K562 (cell line): Measurements from ENCODE around the gene DDR1. TPM values are rescaled to one million over a fixed set of nuclear protein-coding genes. Genes with fewer than 3 reads are reported as not detected.
A peak's percentile ranks its signal among the peaks of the same experiment; 100 is the strongest.

Experiments used
- ARID1B ChIP-seq: fragments of 450-650 bp; IDR thresholded peaks from 2 replicates; pipeline ENCODE4 v1.6.1; 2016; ENCODE audit warnings: antibody characterized with exemption, mild to moderate bottlenecking, inconsistent platforms
- BCL6 ChIP-seq: fragments of 250-450 bp; sonication (Bioruptor Pico); IDR thresholded peaks from 2 replicates; pipeline ENCODE4 v1.4.0; 2020
- CAMTA2 ChIP-seq: fragments of 250-450 bp; sonication (Bioruptor Pico); conservative IDR thresholded peaks from 2 replicates; pipeline ENCODE4 v1.5.1; 2022
- HDAC2 ChIP-seq: fragments of 450-650 bp; IDR thresholded peaks from 2 replicates; pipeline ENCODE4 v1.6.1; 2016; ENCODE audit warnings: mild to moderate bottlenecking
- NFE2 ChIP-seq: IDR thresholded peaks from 2 replicates; pipeline ENCODE4 v1.6.1; 2014; ENCODE audit warnings: antibody characterized with exemption, low read depth
- NFRKB ChIP-seq: fragments of 450-650 bp; IDR thresholded peaks from 2 replicates; pipeline ENCODE4 v1.6.1; 2016; ENCODE audit warnings: low read depth
- NR2C2 ChIP-seq, 2 experiments: fragments of 200-800 bp in 1 of 2; sonication (Bioruptor generic) in 1 of 2; sonication (generic) in 1 of 2; formaldehyde crosslinking in 1 of 2; IDR thresholded peaks; 2 replicates each; pipeline versions ENCODE4 v1.6.1 to v1.8.0; 2016 to 2022; ENCODE audit warnings: mild to moderate bottlenecking in 1 of 2, missing compliant biosample characterization in 1 of 2, missing genetic modification characterization in 1 of 2, missing genetic modification reagents in 1 of 2
- PHTF2 ChIP-seq: fragments of 250-450 bp; sonication (Bioruptor Pico); IDR thresholded peaks from 2 replicates; pipeline ENCODE4 v1.5.0; 2021; ENCODE audit warnings: mild to moderate bottlenecking
- RBM17 ChIP-seq: fragments of 200-400 bp; formaldehyde crosslinking; IDR thresholded peaks from 2 replicates; pipeline ENCODE4 v1.6.1; 2017; ENCODE audit warnings: low read depth, mild to moderate bottlenecking, low read length, borderline replicate concordance
- RFX7 ChIP-seq: fragments of 250-450 bp; sonication (Bioruptor Pico); IDR thresholded peaks from 2 replicates; pipeline ENCODE4 v1.5.1; 2021; ENCODE audit warnings: mild to moderate bottlenecking
- TEAD1 ChIP-seq, 2 experiments: fragments of 450-650 bp in 1 of 2; sonication (generic) in 1 of 2; formaldehyde crosslinking; IDR thresholded peaks; 2 replicates each; pipeline versions ENCODE4 v1.4.0 to v1.8.0; 2020 to 2022; ENCODE audit warnings: mild to moderate bottlenecking in 2 of 2, missing genetic modification reagents in 1 of 2
- TRIM28 ChIP-seq: fragments of 450-650 bp; IDR thresholded peaks from 2 replicates; pipeline ENCODE4 v1.6.1; 2017
- ZNF133 ChIP-seq: fragments of 250-450 bp; sonication (Bioruptor Pico); IDR thresholded peaks from 2 replicates; pipeline ENCODE4 v1.4.0; 2020; ENCODE audit warnings: mild to moderate bottlenecking
- ZNF23 ChIP-seq: fragments of 250-450 bp; sonication (Bioruptor Pico); IDR thresholded peaks from 2 replicates; pipeline ENCODE4 v1.4.0; 2020; ENCODE audit warnings: mild to moderate bottlenecking
- ZNF644 ChIP-seq: fragments of 200-800 bp; sonication (Bioruptor generic); IDR thresholded peaks from 2 replicates; pipeline ENCODE4 v1.6.1; 2016; ENCODE audit warnings: low read depth, missing genetic modification characterization, missing compliant biosample characterization
- ZNF780A ChIP-seq: fragments of 250-450 bp; sonication (Bioruptor Pico); IDR thresholded peaks from 2 replicates; pipeline ENCODE4 v1.5.0; 2021; ENCODE audit warnings: mild to moderate bottlenecking
- polyA plus RNA-seq, 8 experiments: library from polyadenylated mRNA; depleted of rRNA in 4 of 8; stranded (reverse) in 5 of 8; unstranded in 3 of 8; fragments of >200 nt; fragmentation: Nextera tagmentation in 2 of 8; fragmentation: Illumina TruSeq in 1 of 8; extraction: Ambion mirVana in 2 of 8; extraction: Trizol in 1 of 8; gene quantifications; 2 replicates each; pipeline versions ENCODE4 v1.2.1 to v1.2.3, GENCODE V29; 2011 to 2014; ENCODE audit warnings: inconsistent platforms in 1 of 8, missing spikeins in 1 of 8
- total RNA-seq, 7 experiments: library from RNA; depleted of rRNA in 6 of 7; stranded (reverse); fragments of >200 nt in 6 of 7; fragmentation: Illumina TruSeq in 2 of 7; extraction: Trizol in 2 of 7; gene quantifications; 2 replicates each; pipeline versions ENCODE4 v1.2.1 to v1.2.3, GENCODE V29; 2011 to 2021; ENCODE audit warnings: low replicate concordance in 1 of 7
- TF ChIP-seq, protein P1 (sequence below): IDR thresholded peaks from 3 replicates; pipeline ENCODE4 v1.6.1; 2011; ENCODE audit warnings: borderline replicate concordance, mild to moderate bottlenecking, moderate library complexity; ENCODE audit not compliant: insufficient read length; ENCODE audit errors: extremely low read depth
- TF ChIP-seq, protein P2 (sequence below), 2 experiments: fragments of 450-650 bp; IDR thresholded peaks; 2 replicates each; pipeline ENCODE4 v1.6.1; 2016; ENCODE audit warnings: mild to moderate bottlenecking in 2 of 2, borderline replicate concordance in 1 of 2, low read depth in 1 of 2, moderate library complexity in 1 of 2

DDR1 gene
- total and polyA plus RNA-seq, 9 of the 15 experiments (the other 6 are each of a cell fraction or from before 2014, with no cell fraction given): 1.4 to 44.6 (median 12.2) TPM

DNA sequence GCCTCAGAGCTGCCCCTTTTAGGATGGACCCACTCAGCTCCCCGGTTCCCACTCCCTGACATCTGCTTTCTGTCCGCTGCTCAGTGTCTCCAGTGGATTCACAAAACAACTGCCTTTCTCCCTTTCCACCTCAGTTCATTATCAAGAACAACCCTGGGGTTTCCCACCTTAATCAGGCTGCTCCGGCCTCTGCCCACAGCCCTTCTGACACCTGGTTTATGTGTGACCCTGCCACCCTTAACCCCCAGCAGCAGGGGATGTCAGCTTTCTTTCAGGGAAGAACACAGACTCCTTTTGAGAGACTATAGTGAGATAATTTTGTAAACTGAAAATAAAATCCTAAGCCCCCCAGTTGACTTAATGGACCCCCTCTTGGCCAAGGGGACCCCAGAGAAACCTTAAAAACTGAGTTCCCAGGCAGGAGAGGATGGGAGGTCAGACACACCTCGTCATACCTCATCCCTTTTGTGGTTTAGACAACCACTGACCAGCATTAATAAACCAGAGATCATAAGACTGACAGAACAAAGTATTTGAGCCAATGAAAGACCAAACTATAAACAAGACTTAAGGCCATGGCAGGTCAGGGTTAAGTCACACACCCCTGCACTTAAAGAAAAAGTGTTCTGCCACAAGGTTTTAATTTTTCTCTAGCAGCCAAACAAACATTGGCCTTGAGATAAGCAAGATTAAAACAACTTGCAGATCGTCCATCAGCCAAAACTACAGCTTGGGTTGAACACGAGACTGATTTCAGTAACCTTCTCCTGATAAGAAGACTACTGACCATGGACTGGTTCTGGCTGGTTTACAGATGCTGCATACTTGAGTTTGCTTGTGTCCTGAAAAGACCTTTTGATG, 42.4 kb upstream of the DDR1 start (continued):
- TF ChIP-seq ARID1B (0 out of 2 replicates have a peak, but pooled peaks have one; percentile 30), HDAC2 (peak; percentile 20; the same call in 1 of the 2 replicates), ZNF133 (CRISPR knock-in tag) (no peak), TRIM28 (peak; percentile 63; the same call in 1 of the 2 replicates), NFE2 (peak; percentile 39; the same call in 1 of the 2 replicates), TEAD1 (CRISPR knock-in tag; IDR thresholded peaks at IDR 0.05) (no peak), RFX7 (no peak), NR2C2 (CRISPR knock-in tag; IDR thresholded peaks at IDR 0.05) (no peak), NR2C2 (tag; IDR thresholded peaks at IDR 0.05) (peak; percentile 55), ZNF780A (CRISPR knock-in tag) (no peak), ZNF644 (tag) (no peak), BCL6 (CRISPR knock-in tag) (no peak), CAMTA2 (CRISPR knock-in tag) (no peak), NFRKB (no peak), ZNF23 (CRISPR knock-in tag) (no peak), PHTF2 (CRISPR knock-in tag) (no peak), RBM17 (no peak)
- TF ChIP-seq, protein P1, sequence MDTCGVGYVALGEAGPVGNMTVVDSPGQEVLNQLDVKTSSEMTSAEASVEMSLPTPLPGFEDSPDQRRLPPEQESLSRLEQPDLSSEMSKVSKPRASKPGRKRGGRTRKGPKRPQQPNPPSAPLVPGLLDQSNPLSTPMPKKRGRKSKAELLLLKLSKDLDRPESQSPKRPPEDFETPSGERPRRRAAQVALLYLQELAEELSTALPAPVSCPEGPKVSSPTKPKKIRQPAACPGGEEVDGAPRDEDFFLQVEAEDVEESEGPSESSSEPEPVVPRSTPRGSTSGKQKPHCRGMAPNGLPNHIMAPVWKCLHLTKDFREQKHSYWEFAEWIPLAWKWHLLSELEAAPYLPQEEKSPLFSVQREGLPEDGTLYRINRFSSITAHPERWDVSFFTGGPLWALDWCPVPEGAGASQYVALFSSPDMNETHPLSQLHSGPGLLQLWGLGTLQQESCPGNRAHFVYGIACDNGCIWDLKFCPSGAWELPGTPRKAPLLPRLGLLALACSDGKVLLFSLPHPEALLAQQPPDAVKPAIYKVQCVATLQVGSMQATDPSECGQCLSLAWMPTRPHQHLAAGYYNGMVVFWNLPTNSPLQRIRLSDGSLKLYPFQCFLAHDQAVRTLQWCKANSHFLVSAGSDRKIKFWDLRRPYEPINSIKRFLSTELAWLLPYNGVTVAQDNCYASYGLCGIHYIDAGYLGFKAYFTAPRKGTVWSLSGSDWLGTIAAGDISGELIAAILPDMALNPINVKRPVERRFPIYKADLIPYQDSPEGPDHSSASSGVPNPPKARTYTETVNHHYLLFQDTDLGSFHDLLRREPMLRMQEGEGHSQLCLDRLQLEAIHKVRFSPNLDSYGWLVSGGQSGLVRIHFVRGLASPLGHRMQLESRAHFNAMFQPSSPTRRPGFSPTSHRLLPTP: no peak
- TF ChIP-seq, protein P2, sequence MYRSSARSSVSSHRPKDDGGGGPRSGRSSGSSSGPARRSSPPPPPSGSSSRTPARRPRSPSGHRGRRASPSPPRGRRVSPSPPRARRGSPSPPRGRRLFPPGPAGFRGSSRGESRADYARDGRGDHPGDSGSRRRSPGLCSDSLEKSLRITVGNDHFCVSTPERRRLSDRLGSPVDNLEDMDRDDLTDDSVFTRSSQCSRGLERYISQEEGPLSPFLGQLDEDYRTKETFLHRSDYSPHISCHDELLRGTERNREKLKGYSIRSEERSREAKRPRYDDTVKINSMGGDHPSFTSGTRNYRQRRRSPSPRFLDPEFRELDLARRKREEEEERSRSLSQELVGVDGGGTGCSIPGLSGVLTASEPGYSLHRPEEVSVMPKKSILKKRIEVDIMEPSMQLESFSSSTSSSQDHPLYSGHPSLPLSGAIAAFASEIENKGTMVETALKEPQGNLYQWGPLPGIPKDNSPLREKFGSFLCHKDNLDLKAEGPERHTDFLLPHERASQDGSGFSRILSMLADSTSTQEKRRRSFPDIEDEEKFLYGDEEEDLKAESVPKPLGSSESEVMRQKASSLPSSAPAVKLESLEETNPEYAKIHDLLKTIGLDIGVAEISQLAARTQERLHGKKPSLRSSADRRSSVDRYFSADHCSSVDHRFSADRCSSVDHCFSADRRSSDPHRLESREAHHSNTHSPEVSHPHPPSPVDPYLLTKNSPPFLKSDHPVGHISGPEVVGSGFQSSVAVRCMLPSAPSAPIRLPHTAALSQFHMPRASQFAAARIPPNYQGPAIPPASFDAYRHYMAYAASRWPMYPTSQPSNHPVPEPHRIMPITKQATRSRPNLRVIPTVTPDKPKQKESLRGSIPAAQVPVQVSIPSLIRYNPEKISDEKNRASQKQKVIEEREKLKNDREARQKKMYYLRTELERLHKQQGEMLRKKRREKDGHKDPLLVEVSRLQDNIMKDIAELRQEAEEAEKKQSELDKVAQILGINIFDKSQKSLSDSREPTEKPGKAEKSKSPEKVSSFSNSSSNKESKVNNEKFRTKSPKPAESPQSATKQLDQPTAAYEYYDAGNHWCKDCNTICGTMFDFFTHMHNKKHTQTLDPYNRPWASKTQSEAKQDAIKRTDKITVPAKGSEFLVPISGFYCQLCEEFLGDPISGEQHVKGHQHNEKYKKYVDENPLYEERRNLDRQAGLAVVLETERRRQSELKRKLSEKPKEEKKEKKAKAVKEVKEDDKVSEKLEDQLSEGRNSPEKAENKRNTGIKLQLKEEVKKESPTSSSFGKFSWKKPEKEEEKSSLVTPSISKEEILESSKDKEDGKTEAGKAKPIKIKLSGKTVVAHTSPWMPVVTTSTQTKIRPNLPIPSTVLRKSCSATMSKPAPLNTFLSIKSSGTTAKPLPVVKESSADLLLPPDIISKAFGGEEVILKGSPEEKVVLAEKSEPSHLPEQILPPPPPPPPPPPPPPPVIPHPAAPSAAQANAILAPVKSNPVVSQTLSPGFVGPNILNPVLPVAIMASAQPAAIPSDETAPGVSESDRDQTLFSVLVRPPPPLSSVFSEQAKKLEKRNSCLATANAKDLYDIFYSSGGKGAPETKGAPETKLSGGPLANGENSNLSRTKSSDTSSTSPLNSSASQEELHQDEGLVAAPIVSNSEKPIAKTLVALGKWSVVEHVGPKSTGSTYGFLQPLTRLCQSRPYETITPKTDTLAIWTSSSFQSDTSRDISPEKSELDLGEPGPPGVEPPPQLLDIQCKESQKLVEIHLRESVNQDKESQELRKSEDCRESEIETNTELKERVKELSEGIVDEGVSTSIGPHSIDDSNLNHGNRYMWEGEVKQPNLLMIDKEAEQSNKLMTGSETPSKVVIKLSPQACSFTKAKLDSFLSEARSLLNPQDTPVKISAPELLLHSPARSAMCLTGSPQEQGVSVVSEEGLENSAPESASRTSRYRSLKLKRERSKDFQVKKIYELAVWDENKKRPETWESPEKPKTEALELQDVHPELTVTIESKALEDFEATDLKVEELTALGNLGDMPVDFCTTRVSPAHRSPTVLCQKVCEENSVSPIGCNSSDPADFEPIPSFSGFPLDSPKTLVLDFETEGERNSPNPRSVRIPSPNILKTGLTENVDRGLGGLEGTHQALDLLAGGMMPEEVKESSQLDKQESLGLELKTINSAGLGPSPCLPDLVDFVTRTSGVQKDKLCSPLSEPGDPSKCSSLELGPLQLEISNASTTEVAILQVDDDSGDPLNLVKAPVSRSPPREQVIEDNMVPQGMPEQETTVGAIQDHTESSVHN (IDR thresholded peaks at IDR 0.05; ENCODE audit: borderline replicate concordance in 1 of 2, low read depth in 1 of 2): no peak
